CD14-positive monocyte (primary cell): ENCODE data around the gene AGAP1. TPM values are rescaled to one million over a fixed set of nuclear protein-coding genes. Genes with fewer than 3 reads are reported as not detected.

Experiments used
- DNase-seq, 3 donors: peaks; one replicate each; pipeline ENCODE4 v3.0.0-alpha.2; 2011 to 2022
- H2AFZ ChIP-seq: 2 replicates; pipeline ENCODE4 v1.6.0; 2012; ENCODE audit warnings: mild to moderate bottlenecking, low read depth, low read length, inconsistent platforms; ENCODE audit not compliant: insufficient read depth, poor library complexity, severe bottlenecking
- H3K27ac ChIP-seq, 2 donors: 1 replicate in 1 of 2; 2 replicates in 1 of 2; pipeline ENCODE4 v1.5.1; 2012 to 2013; ENCODE audit warnings: low read length in 2 of 2, control low read depth in 1 of 2, inconsistent platforms in 1 of 2, low read depth in 1 of 2, mild to moderate bottlenecking in 1 of 2
- H3K27me3 ChIP-seq, 2 donors: one replicate each; pipeline versions ENCODE4 v1.6.0 to v1.6.1; 2011 to 2013; ENCODE audit warnings: low read length in 2 of 2; ENCODE audit not compliant: control insufficient read depth in 2 of 2, insufficient read depth in 2 of 2
- H3K36me3 ChIP-seq, 2 donors: replicated peaks in 1 of 2; 1 replicate in 1 of 2; 2 replicates in 1 of 2; pipeline versions ENCODE4 v1.5.1 to v1.6.1; 2012 to 2013; ENCODE audit warnings: low read length in 2 of 2, control low read depth in 1 of 2, inconsistent platforms in 1 of 2, mild to moderate bottlenecking in 1 of 2; ENCODE audit not compliant: insufficient read depth in 2 of 2, control insufficient read depth in 1 of 2
- H3K4me1 ChIP-seq, 2 donors: 1 replicate in 1 of 2; 2 replicates in 1 of 2; pipeline versions ENCODE4 v1.5.1 to v1.6.1; 2012 to 2013; ENCODE audit warnings: low read length in 2 of 2, control low read depth in 1 of 2, inconsistent platforms in 1 of 2, mild to moderate bottlenecking in 1 of 2, moderate library complexity in 1 of 2; ENCODE audit not compliant: insufficient read depth in 2 of 2, control insufficient read depth in 1 of 2
- H3K4me2 ChIP-seq: replicated peaks from 2 replicates; pipeline ENCODE3; 2012; ENCODE audit warnings: low read length, moderate library complexity, mild to moderate bottlenecking; ENCODE audit not compliant: poor library complexity, severe bottlenecking; ENCODE audit errors: extremely low read depth
- H3K4me3 ChIP-seq, 3 experiments: fragments of 200-600 bp in 1 of 3; sonication (generic) in 1 of 3; replicated peaks in 1 of 3; 1 replicate in 2 of 3; 2 replicates in 1 of 3; pipeline ENCODE4 v1.5.1; 2011 to 2013; ENCODE audit warnings: low read length in 3 of 3, mild to moderate bottlenecking in 3 of 3, control low read depth in 2 of 3, low read depth in 2 of 3, inconsistent platforms in 1 of 3, moderate library complexity in 1 of 3
- H3K79me2 ChIP-seq: 2 replicates; pipeline ENCODE4 v1.6.0; 2012; ENCODE audit warnings: mild to moderate bottlenecking, control low read depth, inconsistent platforms, low read length, moderate library complexity; ENCODE audit not compliant: insufficient read depth
- H3K9ac ChIP-seq: 2 replicates; pipeline ENCODE4 v1.6.0; 2017; ENCODE audit warnings: low read length, mild to moderate bottlenecking; ENCODE audit not compliant: insufficient read depth, poor library complexity, severe bottlenecking
- H3K9me3 ChIP-seq, 2 donors: replicated peaks in 1 of 2; 1 replicate in 1 of 2; 2 replicates in 1 of 2; pipeline versions ENCODE4 v1.5.1 to v1.6.1; 2012 to 2013; ENCODE audit warnings: low read length in 2 of 2, control low read depth in 1 of 2; ENCODE audit not compliant: control insufficient read depth in 1 of 2, insufficient read depth in 1 of 2
- H4K20me1 ChIP-seq: 2 replicates; pipeline ENCODE4 v1.6.0; 2012; ENCODE audit warnings: mild to moderate bottlenecking, low read length, control low read depth, moderate library complexity; ENCODE audit not compliant: insufficient read depth
- H3K27ac Mint-ChIP-seq, 7 donors: one replicate each; pipeline ENCODE4 v1.8.0; 2020; ENCODE audit warnings: mild to moderate bottlenecking in 7 of 7, mixed read lengths in 7 of 7, moderate library complexity in 6 of 7, inconsistent platforms in 2 of 7
- H3K27me3 Mint-ChIP-seq, 3 donors: one replicate each; pipeline ENCODE4 v1.8.0; 2021 to 2022; ENCODE audit warnings: low read depth in 3 of 3, mild to moderate bottlenecking in 3 of 3, mixed read lengths in 3 of 3, moderate library complexity in 3 of 3, inconsistent platforms in 1 of 3
- H3K36me3 Mint-ChIP-seq, 2 donors: one replicate each; pipeline ENCODE4 v1.8.0; 2020; ENCODE audit warnings: mixed read lengths in 2 of 2, inconsistent platforms in 1 of 2, mild to moderate bottlenecking in 1 of 2
- H3K4me1 Mint-ChIP-seq: one replicate; pipeline ENCODE4 v1.8.0; 2020; ENCODE audit warnings: mild to moderate bottlenecking, mixed read lengths
- H3K4me3 Mint-ChIP-seq, 2 donors: one replicate each; pipeline ENCODE4 v1.8.0; 2020; ENCODE audit warnings: mild to moderate bottlenecking in 2 of 2, mixed read lengths in 2 of 2, moderate library complexity in 1 of 2
- H3K9me3 Mint-ChIP-seq, 7 donors: one replicate each; pipeline ENCODE4 v1.8.0; 2020 to 2022; ENCODE audit warnings: mixed read lengths in 7 of 7, mild to moderate bottlenecking in 6 of 7, moderate library complexity in 6 of 7, inconsistent platforms in 2 of 7
- WGBS: methylation state at CpG from one replicate; pipeline ENCODE4 v1.1.5; 2013; ENCODE audit warnings: missing lambda C conversion rate; ENCODE audit not compliant: insufficient coverage; 5-methylcytosine and 5-hydroxymethylcytosine counted together
- intact Hi-C, 2 donors: fragments of 100-400 bp; cut with micrococcal nuclease; formaldehyde crosslinking; loops; one replicate each; pipeline versions ENCODE4 v1.15.0 to v1.15.1; 2023
- polyA plus RNA-seq, 3 donors: library from polyadenylated mRNA; depleted of rRNA in 1 of 3; unstranded in 2 of 3; stranded (reverse) in 1 of 3; fragments of 300-500 nt in 2 of 3; fragments of >200 nt in 1 of 3; fragmentation: Illumina TruSeq in 2 of 3; gene quantifications; 1 replicate in 2 of 3; 2 replicates in 1 of 3; pipeline ENCODE4 v1.2.3, GENCODE V29; 2012 to 2021
- TF ChIP-seq, protein P1 (sequence below): fragments of 200-600 bp; IDR thresholded peaks from one replicate; pipeline ENCODE4 v1.8.0; 2022; ENCODE audit warnings: antibody characterized with exemption, mild to moderate bottlenecking

The AGAP1 gene
- polyA plus RNA-seq, 3 donors, result 0.12 TPM; not detected in 2

DNA sequence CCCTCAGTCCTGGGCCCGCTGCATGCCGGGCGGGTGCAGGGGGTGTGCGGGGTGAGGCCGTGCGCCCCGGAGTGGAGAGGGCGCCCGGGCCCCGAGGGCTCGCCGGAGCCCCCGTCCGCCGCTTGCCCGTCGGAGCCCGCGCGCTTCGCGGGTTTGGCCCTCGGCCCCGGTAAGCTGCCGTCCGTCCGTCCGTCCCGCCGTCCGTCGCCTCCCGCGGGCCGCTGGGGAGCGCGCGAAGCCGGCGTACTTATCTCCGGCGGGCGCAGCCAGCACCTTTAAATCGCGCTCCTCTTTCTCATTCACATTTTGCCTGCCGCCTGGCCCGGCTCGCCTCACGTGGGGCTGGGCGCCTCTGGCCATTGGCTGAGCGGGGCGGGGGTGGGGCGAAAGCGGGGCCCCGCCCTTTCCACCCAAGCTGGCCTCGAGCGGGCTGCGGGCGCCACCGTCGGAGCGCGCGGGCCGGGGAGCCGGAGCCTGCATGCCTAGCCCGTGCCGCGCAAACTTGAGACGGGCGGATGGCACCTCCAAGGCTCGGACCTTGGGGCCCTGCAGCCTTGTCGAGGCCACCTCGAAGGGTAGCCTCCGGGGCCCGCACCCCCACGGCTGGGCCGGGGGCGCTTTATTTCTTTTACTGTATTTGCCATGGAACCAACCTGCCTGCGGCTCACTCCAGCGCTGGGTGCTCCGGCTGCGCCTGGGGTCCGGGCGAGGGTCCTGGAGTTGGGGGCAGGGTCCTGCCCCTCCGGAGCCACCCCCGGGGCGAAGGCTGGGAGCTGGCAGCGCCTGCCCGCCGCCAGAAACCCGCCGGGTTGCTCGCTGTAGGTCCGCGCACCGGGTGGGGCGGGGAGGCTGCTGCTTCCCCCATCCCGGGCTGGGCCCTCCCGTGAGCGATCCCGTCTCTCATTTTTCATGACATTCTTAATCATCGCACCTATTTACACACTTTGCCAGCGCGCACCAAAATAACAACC, 674.6 kb downstream of the AGAP1 start, which contains the start of gene GBX2:
GBX2 (minus strand) TSS at position 277 of the 971 bp plus-strand sequence. CDS start 415 bp downstream, outside the sequence.
- Histone ChIP-seq H3K27me3 (peaks cover 69 to 86% of the 10 kb centered on the region in 2 donors), H3K27ac (no peak within 1 kb of the TSS), H4K20me1 (no peaks in the 10 kb centered on the region), H3K36me3 (no peaks in the 10 kb centered on the region), H3K4me3 (no peak within 1 kb of the TSS), H3K4me2 (peak within 1 kb of the TSS; percentile 2), H3K4me1 (no peaks in the 10 kb centered on the region), H3K79me2 (no peaks in the 10 kb centered on the region), H2AFZ (no peak within 1 kb of the TSS), H3K9me3 (peaks cover 0 to 52% of the 10 kb centered on the region in 2 donors), H3K9ac (no peak within 1 kb of the TSS)
- peaks cover 8% of the 10 kb centered on the region for H3K4me1 Mint-ChIP-seq
- peaks cover 0 to 6% of the 10 kb centered on the region in 2 donors for H3K36me3 Mint-ChIP-seq
- 4% methylated on average over 98 of the region's 105 CpGs for WGBS
- H3K4me3 Mint-ChIP-seq, result peak within 1 kb of the TSS in 1 of 2 donors; percentile 79
- TF ChIP-seq, protein P1, sequence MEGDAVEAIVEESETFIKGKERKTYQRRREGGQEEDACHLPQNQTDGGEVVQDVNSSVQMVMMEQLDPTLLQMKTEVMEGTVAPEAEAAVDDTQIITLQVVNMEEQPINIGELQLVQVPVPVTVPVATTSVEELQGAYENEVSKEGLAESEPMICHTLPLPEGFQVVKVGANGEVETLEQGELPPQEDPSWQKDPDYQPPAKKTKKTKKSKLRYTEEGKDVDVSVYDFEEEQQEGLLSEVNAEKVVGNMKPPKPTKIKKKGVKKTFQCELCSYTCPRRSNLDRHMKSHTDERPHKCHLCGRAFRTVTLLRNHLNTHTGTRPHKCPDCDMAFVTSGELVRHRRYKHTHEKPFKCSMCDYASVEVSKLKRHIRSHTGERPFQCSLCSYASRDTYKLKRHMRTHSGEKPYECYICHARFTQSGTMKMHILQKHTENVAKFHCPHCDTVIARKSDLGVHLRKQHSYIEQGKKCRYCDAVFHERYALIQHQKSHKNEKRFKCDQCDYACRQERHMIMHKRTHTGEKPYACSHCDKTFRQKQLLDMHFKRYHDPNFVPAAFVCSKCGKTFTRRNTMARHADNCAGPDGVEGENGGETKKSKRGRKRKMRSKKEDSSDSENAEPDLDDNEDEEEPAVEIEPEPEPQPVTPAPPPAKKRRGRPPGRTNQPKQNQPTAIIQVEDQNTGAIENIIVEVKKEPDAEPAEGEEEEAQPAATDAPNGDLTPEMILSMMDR, result no peak
- DNase-seq, result no peak
- H3K27me3 Mint-ChIP-seq, result peaks cover 77 to 94% (median 82%) of the 10 kb centered on the region in 3 donors
- peaks cover 0 to 25% (median 19%) of the 10 kb centered on the region in 7 donors for H3K9me3 Mint-ChIP-seq
- no peak within 1 kb of the TSS for H3K27ac Mint-ChIP-seq
- intact Hi-C loops, result no loop called here

DNA sequence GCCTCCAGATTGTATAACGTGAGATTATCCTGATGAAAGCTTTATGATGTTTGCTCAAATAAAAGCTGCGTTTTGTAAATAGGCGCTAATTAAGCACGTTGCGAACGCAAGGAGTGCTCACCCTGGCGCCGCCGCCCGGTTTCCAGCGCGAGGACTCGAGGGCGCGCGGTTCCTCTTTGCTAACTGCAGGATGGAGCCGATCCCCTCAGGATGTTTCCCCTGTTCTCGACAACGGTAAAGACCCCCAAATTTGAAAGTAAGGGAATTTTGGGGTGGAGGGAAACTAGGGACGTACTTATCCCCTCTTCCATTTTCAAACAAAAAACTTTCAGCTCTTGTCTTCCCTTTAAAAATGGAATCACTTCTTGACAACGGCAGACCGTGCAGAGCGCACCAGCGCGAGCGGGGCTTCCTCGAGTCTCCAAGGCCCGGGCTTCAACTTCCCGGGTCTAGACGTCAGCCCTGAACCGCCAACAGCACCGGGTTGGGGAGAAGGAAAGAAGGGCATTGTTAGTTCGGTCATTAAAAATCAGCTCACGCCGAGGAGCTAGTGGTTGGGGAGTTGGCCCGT, 675.4 kb downstream of the AGAP1 start:
- H3K9me3 ChIP-seq, result peaks cover 0 to 59% of the 10 kb centered on the region in 2 donors
- no peaks in the 10 kb centered on the region for H3K4me1 ChIP-seq
- H3K9me3 Mint-ChIP-seq, result peaks cover 0 to 29% (median 18%) of the 10 kb centered on the region in 7 donors
- H3K4me2 ChIP-seq, result no peak overlapping the region
- H3K27me3 ChIP-seq, result peaks cover 74 to 87% of the 10 kb centered on the region in 2 donors
- H3K27ac Mint-ChIP-seq, result no peak overlapping the region
- H3K27me3 Mint-ChIP-seq, result peaks cover 78 to 95% (median 84%) of the 10 kb centered on the region in 3 donors
- intact Hi-C loops, result no loop called here
- H3K79me2 ChIP-seq, result no peaks in the 10 kb centered on the region
- peaks cover 0 to 6% of the 10 kb centered on the region in 2 donors for H3K36me3 Mint-ChIP-seq
- no peak overlapping the region for H3K4me3 ChIP-seq
- no peaks in the 10 kb centered on the region for H3K36me3 ChIP-seq
- no peak overlapping the region for H3K27ac ChIP-seq
- 3% methylated on average over 23 of the region's 36 CpGs for WGBS
- peak overlapping the region in 1 of 2 donors; percentile 79 for H3K4me3 Mint-ChIP-seq
- no peak overlapping the region for H2AFZ ChIP-seq
- peaks cover 8% of the 10 kb centered on the region for H3K4me1 Mint-ChIP-seq
- no peak for DNase-seq
- no peak overlapping the region for H3K9ac ChIP-seq
- TF ChIP-seq, protein P1, result no peak
- no peaks in the 10 kb centered on the region for H4K20me1 ChIP-seq
